UCSD-AML1 (cell line): ENCODE measurements around the gene MBLAC1.

Experiments used
- DNase-seq: peaks from one replicate; lab custom pipeline; 2025; ENCODE audit not compliant: unreplicated experiment; lab: John Stamatoyannopoulos, UW

The MBLAC1 gene

GRCh38 chr7:100170101-100170897 is 43.5 kb downstream of the MBLAC1 start:
- DNase-seq, result no peak

- DNase-seq, result no peak
Observed at GRCh38 chr7:100171087-100171681, 44.4 kb downstream of the MBLAC1 start.

GRCh38 chr7:100171840-100172239 is 45.1 kb downstream of the MBLAC1 start:
- no peak for DNase-seq

GRCh38 chr7:100173806-100174495 is 47.2 kb downstream of the MBLAC1 start:
- no peak for DNase-seq

- no peak for DNase-seq
Observed at GRCh38 chr7:100174582-100174981, 47.8 kb downstream of the MBLAC1 start.

GRCh38 chr7:100175296-100175935 is 48.6 kb downstream of the MBLAC1 start:
- DNase-seq, result no peak

GRCh38 chr7:100176096-100177044 is 49.6 kb downstream of the MBLAC1 start:
- no peak for DNase-seq

- peak; percentile 91 for DNase-seq
Observed at GRCh38 chr7:100177045-100178001, 50.6 kb downstream of the MBLAC1 start, which contains the start of the genes GPC2 and STAG3. Gene GPC2, minus strand, starts transcription at chr7:100177381. Its CDS starts 182 bp downstream, at chr7:100177199. Gene STAG3, plus strand, starts transcription at chr7:100177918. Its CDS starts 2,639 bp downstream, at chr7:100180557.
